ENCODE data around the gene KCTD14.
"Not testable (repeated sequence)": the region's sequence is repeated elsewhere in the genome, so short reads cannot be mapped to it uniquely, and the experiment has no call there.

The KCTD14 gene, protein sequence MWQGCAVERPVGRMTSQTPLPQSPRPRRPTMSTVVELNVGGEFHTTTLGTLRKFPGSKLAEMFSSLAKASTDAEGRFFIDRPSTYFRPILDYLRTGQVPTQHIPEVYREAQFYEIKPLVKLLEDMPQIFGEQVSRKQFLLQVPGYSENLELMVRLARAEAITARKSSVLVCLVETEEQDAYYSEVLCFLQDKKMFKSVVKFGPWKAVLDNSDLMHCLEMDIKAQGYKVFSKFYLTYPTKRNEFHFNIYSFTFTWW

DNA sequence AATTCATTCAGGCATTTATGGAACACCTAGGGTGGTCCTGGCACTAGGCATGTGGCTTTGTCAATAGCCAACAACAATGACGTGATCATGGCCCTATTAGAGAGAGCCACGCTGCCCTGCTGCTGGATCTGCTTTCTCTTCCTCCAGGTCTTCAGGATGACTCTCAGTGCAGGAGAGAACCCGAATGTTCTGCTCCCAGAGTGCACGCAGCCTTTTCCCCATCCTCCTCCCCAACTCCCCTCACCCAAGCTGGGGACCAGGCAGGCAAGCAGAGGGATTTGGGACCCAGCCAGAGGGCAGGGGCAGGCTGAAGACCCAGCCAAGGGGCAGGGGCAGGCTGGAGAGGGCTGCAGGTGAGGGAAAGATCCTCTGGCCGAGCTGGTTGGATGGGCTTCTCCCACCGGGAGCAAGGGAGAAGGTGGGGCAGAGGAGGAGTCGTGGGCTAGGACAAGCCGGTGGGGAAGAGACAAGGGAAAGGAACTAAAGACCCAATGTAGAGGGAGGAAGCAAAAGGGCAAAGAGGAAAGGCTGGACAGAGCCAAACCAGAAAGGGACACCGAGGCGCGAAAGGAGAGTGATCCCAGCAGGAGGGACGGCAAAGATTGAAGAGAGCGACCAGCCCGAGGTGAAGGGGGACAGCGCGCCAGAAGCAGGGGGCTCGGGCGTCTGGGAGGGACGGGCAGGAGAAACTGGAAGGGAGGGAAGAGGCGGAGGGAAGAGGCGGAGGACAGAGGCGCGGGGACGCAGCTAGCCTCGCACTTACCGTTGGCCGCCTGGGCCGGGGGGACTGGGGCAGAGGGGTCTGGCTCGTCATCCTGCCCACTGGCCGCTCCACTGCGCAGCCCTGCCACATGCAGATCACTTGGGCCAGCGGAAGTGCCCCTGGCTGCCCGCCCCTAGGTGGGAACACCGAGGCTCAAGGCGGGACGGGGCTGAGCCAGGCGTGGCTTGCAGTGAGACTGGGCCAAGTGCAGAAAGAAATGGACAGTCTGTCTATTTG is at the start of gene KCTD14:
KCTD14 (minus strand) TSS at position 880 of the 1,000 bp plus-strand sequence; CDS start at position 853, 27 bp downstream.
- FAIRE-seq (no peak), DNase-seq (ENCODE audit: low spot score) (peak; percentile 41)

DNA sequence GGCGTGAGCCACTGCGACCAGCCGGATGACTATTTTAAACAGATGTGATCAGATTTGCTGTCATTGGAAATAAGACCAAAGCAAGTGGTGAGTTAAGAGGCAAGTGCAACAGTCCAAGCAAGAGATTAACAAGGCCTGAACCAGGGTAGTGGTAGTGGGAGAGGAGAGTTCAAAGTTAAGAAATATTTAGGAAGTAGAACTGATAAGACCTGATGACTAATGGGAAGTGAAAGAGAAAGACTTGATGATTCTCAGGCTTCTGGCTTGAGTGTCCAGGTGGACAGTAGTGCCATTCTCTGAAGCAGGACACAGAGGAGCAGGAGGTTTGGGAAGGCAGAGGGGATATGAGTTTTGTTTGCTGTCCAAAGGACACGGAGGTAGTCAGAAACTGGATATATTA is 49.4 kb upstream of the KCTD14 start:
- FAIRE-seq (no peak), DNase-seq (ENCODE audit: low spot score) (no peak)

DNA sequence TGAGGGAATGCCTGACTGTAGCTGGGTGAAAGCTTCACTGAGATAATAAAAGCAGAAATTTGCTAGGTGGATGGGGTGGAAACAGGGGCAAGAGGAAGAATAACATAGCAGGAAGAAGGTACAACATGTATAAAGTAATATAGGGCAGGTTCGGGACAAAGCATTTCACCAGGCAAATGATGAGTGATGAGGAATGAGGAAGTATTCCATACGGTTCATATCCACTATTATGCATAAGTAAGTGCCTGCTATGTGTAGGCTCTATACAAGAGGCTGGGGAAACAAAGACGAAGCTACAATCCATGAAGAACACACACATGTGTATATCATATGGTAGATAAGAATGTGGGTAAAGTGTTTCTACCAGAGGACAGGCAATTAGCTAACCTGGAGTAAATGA is 48.6 kb upstream of the KCTD14 start:
- DNase-seq (ENCODE audit: low spot score): no peak
- FAIRE-seq: no peak

DNA sequence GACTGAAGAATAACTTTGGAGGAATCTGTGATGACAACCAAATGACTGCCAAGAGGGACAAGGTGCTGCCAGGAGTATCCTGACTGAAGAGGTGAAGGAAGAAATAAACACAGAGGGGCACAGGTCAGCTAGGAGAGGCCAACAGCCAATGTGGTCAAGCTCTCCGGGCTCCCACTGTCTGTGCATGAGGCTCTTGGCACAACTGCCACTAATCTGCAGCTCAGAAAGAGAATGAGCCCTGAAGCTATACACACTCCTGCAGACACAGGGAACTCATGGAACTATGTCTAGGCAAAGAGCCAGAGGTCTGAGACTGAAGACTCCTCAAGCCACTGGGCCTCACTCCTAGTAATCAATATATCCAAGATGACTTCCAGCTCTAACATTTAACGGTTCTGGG is 47.5 kb upstream of the KCTD14 start:
- FAIRE-seq (no peak), DNase-seq (ENCODE audit: low spot score) (no peak)

DNA sequence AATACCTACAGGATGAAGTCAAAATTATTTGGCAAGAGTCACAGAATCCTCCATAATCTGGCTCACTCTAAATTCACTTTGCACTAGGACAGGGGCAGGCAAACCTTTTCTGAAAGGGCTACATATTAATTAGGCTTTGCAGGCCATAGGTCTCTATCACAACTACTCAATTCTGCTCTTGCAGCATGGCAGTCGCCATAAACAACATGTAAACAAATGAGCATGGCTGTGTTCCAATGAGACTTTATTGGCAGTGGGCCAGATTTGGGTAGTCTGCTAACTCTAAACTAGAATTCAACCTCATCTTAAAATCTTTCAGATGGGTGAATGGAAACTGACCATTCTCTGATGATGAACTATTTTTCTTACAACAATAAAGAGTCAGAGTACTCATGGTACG is 46.4 kb upstream of the KCTD14 start:
- no peak for FAIRE-seq
- DNase-seq (ENCODE audit: low spot score): no peak

DNA sequence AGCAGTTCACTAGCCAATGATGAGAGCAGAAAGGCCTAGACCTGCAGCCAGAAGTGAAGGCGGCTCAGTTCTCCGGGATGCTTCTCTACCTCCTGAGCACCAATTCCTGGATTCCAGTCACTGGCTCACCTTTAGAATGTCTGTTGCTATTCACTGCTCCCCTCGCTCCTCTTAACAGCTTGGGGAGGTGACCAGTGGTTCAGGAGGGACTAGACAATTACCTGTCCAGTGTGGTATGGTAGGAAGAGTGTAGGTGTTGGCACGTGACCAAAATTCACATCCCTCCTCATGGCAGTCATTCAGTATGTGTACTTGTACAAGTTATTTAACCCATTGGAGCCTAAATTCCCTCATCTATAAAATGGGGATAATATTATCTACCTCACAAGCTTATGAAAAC is 44.6 kb upstream of the KCTD14 start:
- FAIRE-seq (no peak), DNase-seq (ENCODE audit: low spot score) (no peak)

DNA sequence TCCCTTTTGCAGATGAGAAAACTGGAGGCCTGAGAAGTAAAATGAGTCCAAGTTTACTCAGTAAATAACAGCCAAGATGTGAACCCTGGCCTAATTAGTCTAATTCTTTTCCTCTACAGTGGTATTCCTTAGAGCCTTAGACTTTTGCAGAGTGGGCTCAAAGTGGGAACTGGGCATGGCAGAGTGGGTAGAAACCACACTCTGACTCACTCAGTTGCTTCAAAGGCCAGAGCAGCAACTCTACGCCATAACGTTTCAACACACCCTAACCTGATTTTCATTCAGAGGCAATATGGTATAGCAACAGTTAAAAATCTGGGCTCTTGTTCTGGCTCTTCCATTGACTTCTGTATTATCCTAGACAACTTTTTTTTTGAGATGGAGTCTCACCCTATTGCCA is 43.4 kb upstream of the KCTD14 start:
- no peak for FAIRE-seq

DNA sequence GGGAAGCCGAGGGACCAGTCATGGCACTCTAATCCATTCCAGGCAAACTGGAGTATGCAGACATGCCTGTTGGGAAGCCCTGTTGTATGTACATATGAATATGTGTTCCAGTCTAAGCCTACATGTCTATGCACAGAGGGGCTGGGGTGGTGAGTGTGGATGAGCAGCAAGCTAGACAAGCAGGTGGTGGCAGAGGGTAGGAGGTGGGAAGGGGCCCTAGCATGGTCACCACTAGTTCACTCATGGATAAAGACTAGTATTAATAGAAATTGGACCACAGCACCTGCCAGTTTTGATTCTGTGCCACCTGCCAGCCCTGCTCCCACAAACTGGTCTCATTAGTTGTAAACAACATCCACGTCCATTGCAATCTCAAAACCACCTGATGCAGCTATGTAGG is 42.1 kb upstream of the KCTD14 start:
- FAIRE-seq (no peak), DNase-seq (ENCODE audit: low spot score) (no peak)

More for the DNA sequence above, 43.4 kb upstream of the KCTD14 start:
- DNase-seq (ENCODE audit: low spot score): no peak

DNA sequence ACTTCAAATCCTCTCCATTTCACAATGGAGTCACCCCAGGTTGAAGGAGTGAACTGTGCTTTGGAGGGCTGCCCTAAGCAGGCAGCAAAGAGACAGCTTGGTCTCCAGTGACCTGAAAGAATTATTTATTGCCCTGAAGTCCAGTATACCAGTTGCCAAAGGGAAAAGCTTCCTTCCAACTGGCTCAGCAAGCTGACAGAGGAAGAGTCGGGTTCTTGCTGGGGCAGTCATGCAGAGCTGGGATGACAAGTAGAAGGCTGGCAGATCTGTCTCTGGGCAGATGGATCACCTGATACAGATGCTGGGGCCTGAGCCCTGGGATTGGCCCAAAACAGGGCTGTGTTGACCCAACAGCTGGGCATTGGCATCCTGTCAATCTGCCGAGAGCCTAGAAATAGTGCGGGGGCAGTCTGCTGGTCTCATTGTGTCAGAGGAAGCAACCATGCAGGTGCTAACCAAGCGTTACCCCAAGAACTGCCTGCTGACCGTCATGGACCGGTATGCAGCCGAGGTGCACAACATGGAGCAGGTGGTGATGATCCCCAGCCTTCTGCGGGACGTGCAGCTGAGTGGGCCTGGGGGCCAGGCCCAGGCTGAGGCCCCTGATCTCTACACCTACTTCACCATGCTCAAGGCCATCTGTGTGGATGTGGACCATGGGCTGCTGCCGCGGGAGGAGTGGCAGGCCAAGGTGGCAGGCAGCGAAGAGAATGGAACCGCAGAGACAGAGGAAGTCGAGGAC is 40.5 kb upstream of the KCTD14 start, which contains the start of gene THRSP:
THRSP (plus strand) TSS at position 422 of the 742 bp plus-strand sequence; CDS start at position 443, 21 bp downstream.
- DNase-seq (ENCODE audit: low spot score) (no peak), FAIRE-seq (no peak)

DNA sequence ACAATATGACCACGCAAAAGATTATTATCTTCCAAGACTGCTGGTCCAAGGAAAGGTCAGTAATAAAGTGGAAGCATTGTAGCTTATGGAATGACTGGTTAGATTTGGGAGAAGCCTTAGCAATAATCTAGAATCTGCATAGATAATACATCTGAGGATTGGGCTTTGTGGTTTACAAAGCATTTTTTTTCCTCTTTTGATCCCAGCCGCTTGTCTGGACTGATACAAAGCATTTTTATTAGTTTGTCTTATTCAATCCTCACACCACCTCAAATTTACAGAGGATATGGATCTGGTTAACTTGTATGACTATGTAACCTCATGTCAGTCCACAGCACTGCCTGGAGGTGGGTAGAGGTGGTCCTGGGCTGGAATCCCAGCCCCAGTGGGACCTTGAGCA is 39.6 kb upstream of the KCTD14 start:
- no peak for DNase-seq (ENCODE audit: low spot score)
- no peak for FAIRE-seq

DNA sequence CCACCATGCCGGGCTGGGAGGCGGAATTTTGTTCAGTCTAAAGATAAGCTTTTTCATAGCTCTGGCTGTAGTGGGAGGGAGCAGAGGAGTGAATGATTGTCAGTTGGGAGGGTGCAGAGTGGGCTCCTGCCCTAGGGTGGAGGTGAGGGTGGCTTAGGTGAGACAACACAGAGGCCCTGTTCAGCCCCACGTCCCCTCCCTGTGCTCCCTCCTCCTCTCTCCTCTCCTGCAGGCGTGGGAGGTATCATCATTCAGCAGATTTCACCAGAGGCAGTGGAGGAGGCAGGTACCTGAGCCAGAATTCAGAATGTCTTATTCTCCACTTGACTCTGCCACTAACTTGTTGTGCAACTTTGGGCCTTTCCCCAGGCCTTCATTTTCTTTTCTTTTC is 38.8 kb upstream of the KCTD14 start:
- DNase-seq (ENCODE audit: low spot score): no peak
- FAIRE-seq: no peak

DNA sequence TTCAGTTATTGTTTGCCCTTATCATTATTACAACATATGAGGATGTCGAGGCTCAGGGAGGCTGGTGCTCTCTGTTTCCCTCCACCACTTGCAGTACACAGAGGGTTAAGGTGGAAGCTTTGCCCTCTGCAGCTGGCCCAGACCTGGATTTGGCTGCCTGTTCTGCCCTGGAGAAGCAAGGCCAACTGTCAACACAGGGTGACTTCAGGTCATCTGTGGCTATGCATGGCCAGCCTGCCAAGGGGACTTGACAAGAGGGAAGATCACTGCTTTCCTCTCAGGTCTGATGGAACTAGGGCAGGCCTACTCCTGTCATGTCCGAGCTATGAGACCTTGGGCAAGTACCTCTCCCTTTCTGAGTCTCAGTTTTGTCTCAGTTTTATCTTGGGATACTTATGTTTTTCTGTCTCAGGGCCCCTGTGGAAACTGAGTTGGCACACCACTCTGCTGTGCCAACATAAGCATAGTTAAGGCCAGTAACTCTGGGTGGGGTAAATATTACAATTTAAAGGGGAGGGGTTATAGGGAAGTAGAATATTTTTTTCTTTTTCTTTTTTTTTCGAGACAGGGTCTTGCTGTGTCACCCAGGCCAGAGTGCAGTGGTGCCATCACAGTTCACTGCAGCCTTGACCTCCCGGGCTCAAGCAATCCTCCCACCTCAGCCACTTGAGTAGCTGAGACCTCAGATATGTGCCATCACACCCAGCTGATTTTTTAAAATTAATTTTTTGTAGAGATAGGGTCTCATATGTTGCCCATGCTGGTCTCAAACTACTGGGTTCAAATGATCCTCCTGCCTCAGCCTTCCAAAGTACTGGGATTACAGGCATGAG is 38.2 kb upstream of the KCTD14 start:
- no peak for DNase-seq (ENCODE audit: low spot score)
- FAIRE-seq: no peak

DNA sequence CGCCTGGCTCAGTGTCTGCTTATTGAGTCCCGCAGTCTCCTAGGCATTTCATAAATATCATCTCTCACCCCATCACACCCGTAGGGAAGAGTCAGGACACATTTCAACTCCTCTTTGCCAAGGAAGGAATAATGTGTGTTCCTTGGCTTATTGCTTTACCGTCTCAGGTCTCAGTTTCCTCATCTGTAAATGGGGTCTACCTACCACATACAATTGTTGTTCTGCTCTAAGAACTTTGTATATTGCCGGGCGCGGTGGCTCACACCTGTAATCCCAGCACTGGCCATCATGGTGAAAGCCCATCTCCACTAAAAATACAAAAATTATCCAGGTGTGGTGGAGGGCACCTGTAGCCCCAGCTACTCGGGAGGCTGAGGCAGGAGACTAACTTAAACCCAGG is 37.5 kb upstream of the KCTD14 start:
- DNase-seq (ENCODE audit: low spot score) (no peak), FAIRE-seq (no peak)

DNA sequence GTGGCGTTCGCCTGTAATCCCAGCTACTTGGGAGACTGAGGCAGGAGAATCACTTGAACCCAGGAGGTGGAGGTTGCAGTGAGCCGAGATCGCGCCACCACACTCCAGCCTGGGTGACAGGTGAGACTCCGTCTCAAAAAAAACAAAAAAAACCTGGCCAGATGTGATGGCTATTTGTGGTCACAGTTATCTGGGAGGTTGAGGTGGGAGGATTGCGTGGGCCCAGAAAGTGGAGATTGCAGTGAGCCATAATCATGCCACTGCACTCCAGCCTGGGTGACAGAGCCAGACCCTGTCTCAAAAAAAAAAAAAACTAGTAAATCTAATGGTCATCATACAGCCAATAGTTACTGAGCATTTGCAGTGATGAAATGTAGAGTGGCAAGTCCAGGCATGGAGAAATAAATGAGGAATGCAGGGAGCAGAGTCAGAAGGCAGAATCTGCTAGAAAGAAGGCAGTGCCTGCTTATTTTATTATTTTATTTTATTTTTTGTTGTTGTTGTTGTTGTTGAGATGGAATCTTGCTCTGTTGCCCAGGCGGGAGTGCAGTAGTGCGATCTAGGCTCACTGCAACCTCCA is 36.8 kb upstream of the KCTD14 start:
- DNase-seq (ENCODE audit: low spot score); FAIRE-seq: not testable (repeated sequence)

DNA sequence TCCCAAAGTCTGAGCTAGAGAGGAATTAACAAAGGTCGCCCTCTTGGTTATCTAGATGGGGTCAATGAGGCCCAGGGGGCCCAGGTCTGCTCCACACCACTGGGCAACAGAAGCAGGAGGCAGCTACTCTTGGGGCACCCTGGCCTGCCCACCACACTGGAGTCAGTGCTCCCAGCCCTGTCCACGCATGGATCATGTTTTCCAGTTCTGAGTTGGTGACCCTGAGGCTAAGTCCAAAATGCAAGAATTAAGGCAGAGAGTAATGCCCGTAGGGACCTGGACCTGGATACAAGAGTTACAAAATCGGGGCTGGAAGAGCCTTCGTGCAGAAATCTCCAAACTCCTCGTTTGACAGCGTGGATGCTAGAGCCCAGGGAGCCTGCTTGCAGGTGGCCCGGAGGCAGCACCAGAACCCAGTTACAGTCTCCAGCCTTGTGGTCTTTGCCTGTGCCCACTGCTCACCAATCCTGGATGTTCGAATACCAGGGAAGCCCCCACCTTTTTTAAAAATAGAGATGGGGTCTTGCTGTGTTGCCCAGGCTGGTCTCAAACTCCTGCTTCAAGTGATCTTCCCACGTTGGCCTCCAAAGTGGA is 34.5 kb upstream of the KCTD14 start:
- no peak for DNase-seq (ENCODE audit: low spot score)
- FAIRE-seq: no peak

DNA sequence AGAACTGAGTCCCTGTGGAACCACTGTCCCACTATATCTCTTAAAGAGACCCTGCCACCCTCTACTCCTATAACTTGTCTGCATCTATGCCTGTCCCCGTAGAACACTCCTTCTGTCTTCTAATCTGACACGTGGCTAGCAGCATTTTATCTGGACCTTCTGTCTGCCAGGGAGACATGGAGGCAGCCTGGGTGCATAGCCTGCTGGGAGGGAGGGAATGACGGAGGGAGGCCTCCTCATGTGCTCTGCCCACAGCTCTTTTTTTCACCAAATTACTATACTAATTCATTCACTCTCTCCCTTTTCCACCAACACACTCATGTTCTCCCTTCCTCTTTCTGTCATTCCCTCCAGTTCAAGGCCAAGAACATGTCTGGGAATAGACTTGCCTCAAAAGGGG is 33.0 kb upstream of the KCTD14 start:
- no peak for FAIRE-seq
- no peak for DNase-seq (ENCODE audit: low spot score)

DNA sequence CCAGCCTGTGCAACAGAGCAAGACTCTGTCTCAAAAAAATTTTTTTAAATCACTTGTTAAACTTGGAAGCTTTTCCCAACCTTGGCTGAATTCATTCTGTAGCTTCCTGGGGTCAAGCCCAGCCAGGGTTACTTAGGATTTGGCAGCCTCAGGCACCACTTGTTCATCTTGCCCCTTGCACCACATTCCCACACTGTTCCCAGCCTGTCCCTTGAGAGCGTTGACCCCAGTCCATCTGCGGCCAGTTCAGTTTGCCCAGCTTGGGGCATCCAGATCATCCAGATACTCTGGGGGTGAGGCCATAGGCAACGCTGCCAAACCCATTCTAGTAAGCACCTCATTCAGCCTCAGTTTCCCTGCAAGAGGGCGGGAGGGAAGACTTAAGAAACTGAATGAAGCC is 31.9 kb upstream of the KCTD14 start:
- FAIRE-seq (no peak), DNase-seq (ENCODE audit: low spot score) (no peak)

DNA sequence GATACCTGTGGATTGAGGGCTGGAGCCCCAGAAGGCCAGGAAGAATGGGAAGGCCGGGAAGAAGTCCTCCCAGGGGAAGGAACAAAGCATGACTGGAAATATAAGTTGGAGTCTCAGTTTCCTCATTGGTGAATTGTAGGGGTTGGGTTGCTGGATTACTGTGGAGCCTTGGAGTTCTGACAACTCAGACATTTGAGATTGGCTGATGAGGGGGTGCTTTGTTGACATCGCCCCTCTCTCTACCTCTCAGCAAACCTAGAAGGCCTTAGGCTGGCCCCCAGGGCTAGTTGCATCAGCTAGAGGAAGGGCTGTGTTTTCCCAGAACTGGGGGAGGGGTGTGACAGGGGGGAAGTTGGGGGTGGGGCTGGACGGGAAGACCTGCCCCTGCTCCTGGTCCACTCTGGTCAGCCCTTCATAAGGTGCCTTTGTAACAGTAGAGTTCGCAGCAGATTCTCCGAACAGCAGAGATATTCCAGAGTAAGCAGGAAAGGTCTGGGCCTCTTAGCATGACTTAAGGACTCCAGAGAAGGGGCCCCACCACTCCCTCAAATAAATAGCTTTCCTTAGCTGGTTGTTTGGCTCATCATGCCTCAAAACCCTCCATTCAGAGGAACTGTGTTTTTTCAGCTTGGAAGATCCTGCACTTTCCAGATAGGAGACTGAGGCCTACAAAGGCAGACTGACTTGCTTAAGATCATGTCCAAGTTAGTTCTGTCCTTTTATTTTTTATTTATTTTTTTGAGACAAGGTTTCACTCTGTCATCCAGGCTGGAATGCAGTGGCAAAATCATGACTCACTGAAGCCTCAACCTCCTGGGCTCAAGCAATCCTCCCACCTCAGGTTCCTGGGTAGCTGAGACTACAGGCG is 28.1 kb upstream of the KCTD14 start:
- peak; percentile 81 for FAIRE-seq
- DNase-seq (ENCODE audit: low spot score): peak; percentile 75

DNA sequence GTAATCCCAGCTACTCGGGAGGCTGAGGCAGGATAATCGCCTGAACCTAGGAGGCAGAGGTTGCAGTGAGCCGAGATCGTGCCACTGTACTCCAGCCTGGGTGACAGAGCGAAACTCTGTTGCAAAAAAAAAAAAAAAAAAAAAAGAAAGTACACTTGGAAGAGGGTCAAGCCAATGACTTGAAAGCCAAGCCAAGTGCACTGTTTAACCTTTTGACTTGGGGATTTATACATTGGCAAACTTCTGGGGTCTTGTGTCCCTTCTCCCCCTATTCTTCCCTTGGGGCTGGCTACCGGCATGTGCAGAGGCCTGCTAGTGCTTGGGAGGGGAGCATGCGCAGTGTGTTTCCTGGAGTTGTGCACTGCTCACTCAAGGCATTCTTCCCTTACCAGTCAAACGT is 26.3 kb upstream of the KCTD14 start:
- DNase-seq (ENCODE audit: low spot score): no peak
- no peak for FAIRE-seq

Data from RCC 7860 (cell line).